Keratinocyte (primary cell): ENCODE data around the gene ARID3B.

ENCODE experiments used
- CTCF ChIP-seq, 3 experiments: IDR thresholded peaks in 1 of 3; conservative IDR thresholded peaks in 1 of 3; optimal IDR thresholded peaks in 1 of 3; 2 replicates in 2 of 3; 3 replicates in 1 of 3; pipeline versions ENCODE3 to v1.5.1; 2011; ENCODE audit warnings: low read length in 3 of 3, mild to moderate bottlenecking in 3 of 3, moderate library complexity in 2 of 3, control low read depth in 1 of 3, inconsistent platforms in 1 of 3; ENCODE audit not compliant: insufficient read depth in 2 of 3; ENCODE audit errors: extremely low read depth in 1 of 3
- EZH2 ChIP-seq: IDR thresholded peaks from one replicate; pipeline ENCODE4 v1.6.1; 2012; ENCODE audit warnings: inconsistent platforms, mild to moderate bottlenecking, low read length, moderate library complexity

- no peak for TF ChIP-seq EZH2
- TF ChIP-seq CTCF (optimal IDR thresholded peaks at IDR 0.05 in 1 of 3, IDR thresholded peaks at IDR 0.05 in 1 of 3, conservative IDR thresholded peaks at IDR 0.05 in 1 of 3; ENCODE audit: extremely low read depth in 1 of 3, insufficient read depth in 2 of 3, low read length in 3 of 3) = no peak
Observed at GRCh38 chr15:74569731-74570070, 28.7 kb downstream of the ARID3B start.
